ENCODE data around the gene ESRRG.
"Not testable (repeated sequence)": the region's sequence is repeated elsewhere in the genome, so short reads cannot be mapped to it uniquely, and the experiment has no call there.

ESRRG gene

DNA sequence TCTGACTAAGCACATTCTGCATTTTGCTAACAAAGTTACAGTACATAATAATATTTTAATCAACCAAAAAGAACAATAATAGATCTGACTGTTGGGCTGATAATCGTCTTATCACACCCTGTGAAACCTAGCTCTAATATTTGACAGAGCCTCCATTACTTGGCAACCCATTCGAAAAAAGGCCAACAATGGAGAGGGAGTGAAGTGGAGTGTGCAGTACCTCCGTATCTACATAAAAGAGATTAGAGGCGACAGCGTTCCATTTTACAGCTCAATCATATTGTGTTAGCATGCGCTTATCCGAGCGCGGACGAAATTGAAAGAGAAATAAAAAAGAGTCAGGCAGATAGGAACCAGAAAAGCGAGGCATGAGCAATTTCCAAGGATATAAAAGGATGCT, 162.7 kb downstream of the ESRRG start:
- no peak for DNase-seq

- no peak for DNase-seq
These were observed 163.9 kb downstream of the ESRRG start for GRCh38 chr1:216559359-216559758.

- DNase-seq, result no peak
These were observed 167.6 kb downstream of the ESRRG start for GRCh38 chr1:216555653-216556052.

GRCh38 chr1:216554934-216555333, 168.3 kb downstream of the ESRRG start:
- DNase-seq, result no peak

DNA sequence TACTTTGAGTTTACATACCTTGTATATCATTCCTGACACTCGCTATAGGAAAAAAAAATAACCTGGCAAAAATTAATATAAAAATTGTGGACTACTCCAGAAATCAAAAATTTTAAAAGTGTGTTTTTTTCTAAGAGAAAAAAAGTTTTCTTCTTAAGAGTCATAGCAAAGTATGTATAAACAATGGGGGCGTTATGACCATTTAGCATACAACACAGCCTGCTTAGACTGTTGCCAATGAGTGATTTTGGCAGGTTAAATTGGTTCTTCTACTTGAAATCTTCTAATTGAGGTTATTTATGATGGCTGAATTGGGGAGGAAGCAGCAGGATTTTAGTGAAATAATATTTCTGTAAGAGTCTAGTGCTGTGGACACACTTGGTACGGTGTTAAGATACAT, 169.5 kb downstream of the ESRRG start:
- DNase-seq, result no peak

- DNase-seq, result no peak
These were observed 170.2 kb downstream of the ESRRG start for GRCh38 chr1:216553040-216553439.

DNA sequence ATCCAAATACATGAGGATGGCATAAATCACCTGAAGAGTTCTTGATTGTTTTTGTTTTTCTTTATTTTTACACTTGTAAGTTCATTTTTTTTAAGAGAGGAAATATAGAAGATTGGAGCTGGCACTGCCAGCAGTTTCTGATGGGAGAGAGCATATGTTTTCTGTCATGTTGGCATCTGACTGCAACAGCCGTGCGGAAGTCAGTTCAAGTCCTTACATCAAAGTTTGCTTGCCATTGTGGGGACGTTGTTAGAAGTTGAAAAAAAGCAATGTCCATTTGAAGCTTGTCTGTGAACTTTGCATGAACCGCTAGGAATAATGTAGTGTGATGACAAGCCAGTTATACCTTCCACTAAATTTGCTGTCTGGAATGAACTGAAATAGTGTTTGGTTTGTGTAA, 173.4 kb downstream of the ESRRG start:
- DNase-seq, result no peak

DNA sequence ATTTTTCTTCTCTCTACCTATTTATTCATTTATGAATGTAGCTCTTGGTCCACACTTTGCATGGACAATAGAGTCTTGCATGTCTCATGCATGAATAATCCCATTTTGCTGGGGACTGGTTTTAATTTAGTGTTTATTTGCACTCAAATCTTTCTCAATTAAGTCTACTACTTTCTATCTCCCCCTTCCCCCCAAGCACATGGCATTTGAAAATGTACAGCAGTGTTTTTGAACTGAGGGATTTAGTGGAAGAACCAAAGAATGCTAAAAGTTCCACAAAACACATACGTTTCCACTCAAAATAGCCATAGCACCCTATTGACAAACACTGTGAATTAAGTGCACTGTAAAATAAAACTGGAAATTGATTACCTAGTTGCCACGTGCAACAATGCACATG, 180.5 kb downstream of the ESRRG start:
- DNase-seq, result no peak

GRCh38 chr1:216542263-216542662, 181.0 kb downstream of the ESRRG start:
- DNase-seq, result no peak

GRCh38 chr1:216535751-216536150, 187.5 kb downstream of the ESRRG start:
- no peak for DNase-seq

- no peak for DNase-seq
These were observed 188.2 kb downstream of the ESRRG start for GRCh38 chr1:216535059-216535458.

GRCh38 chr1:216533776-216534175, 189.5 kb downstream of the ESRRG start:
- DNase-seq, result no peak

DNA sequence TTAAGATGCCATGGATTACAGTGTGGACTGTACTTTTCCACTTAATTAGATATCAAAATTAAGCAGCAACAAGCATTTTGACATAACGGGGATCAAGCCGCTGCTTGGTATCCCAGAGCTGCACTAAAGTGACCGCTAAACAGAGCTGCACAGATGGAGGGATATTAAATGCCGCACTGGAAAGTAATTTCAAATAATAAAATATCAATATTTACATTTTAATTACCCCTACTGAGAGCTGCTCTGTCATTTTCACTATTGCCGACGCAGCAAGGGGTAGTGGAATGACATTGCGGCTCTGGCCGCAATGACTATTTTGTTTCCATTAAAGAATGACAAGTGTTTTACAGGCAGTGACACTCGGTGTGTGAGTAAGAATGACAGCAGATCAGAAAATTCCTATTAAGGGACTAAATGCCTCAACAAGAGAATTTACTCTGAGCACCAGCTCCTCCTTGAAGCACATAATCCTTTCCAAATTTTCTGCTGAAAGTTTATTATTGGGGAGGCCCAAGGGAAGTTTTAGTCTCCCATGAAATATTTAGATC, 190.9 kb downstream of the ESRRG start:
- DNase-seq, result no peak

DNA sequence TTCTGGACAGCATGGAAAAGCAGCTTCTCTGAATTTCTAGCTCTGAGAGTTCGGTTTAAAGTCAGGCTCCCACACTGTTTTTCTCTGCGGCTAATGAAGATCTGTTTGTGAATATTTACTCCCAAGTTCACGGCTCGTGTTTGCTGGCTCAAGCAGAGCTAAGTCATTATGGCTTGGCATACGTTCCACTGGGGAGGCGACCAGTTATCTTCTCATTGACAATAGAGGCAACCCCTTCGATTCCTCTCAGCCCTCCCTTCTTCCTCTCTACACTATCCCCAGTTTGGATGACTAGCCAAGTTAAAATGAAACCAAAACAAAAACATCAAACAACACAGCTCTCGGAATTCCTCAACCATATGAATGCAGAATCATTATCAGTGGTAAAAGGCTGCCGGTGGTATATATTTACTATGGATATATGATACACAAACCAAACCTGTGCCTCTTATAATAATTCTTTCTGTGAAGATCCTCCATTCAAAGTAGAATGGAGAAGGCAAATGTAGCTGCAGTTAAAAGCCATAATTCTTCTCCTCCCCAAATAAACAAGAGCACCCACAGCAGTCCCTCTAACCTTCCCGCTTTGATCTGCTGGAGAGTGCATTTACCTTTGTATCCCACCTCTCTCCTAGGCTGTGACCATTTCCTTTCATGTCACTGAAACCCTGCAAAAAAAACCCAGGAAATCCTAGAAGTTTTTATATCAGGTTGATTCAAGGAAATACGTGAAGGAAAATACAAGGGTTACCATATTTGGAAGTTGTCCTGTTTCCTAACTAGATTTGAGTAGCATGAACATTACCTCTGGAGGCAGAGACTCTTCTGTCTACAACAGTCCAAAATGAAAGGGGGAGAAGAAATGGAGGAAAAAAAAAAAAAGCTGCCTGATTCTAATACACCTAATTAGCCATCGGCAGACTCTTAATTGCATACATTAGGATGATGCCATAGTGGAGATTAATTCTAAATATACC, 191.7 kb downstream of the ESRRG start:
- no peak for DNase-seq

- not testable (repeated sequence) for DNase-seq
These were observed 193.4 kb downstream of the ESRRG start for GRCh38 chr1:216529851-216530250.

DNA sequence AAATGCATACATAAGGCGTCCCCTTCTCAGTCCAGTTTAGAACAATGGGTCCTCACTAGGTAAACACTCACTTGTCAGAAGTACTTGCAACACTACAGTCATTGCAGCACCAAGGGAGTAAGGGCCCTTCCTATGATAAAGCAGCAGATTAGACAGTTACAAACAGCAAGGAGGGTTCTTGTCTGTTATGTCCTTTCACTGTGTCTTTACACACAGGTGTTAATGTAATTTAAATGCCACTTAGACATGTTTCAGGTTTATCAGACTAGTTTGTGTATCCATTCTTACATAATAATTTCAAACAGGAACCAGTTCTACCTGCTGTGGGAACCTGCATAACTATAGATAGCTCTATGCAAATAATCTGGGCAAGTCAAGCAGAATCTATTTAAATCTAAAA, 194.4 kb downstream of the ESRRG start:
- no peak for DNase-seq

- DNase-seq, result no peak
These were observed 199.6 kb downstream of the ESRRG start for GRCh38 chr1:216523449-216524190.

- DNase-seq, result no peak
These were observed 200.2 kb downstream of the ESRRG start for GRCh38 chr1:216523043-216523442.

DNA sequence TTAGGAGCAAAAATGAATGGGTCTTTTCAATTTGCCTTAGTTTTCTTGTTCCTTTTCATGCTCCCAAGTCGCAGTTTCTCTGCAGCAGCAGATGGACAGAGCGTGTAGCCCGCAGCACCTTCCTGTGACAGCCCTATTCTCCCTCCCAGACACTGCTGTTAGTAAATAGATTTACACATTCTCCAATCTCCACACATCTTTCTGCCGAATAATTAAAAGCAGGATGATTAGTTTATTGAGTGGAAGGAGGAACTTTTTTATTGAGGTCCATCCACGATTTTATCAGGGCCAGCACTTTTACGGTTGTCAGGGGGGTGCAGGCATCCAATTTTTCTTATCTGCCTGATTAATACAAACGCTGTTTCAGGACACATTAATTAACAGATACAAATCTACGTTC, 201.8 kb downstream of the ESRRG start:
- no peak for DNase-seq

DNA sequence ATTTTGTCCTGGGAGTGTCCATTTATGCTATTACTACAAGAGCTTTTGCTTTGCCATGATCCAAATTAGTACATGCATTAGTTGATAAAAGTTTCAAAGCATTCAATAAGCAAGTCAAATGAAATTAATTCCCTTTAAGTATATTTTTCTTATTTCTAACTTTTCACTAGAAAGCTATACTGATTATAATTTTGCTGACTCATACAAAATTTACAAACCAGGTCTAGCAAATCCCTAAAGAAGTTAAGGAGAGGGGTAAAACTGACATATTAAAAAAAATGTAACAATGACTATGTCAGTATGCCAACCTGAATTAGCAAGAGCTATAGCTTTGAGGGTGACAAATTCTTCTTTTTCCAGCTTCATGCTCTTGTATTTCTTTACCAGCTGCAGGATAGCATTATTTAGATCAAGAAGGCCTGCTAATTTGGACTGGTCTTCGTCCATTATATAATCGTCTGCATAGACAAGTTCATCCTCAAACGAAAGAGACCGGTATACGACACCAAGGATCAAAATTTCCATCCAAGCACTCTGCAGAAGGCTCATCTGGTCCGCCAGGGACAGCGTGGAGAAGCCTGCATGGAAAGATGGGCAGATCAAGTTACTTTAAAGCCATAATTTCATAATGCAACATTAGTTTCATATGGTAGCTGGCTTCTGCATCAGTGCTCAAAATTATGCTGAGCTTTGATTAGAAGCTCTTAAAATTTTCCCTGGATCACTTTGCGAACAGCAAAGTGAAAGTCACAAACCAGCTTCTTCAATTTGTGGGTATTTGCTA, 204.2 kb downstream of the ESRRG start:
- DNase-seq, result no peak

DNA sequence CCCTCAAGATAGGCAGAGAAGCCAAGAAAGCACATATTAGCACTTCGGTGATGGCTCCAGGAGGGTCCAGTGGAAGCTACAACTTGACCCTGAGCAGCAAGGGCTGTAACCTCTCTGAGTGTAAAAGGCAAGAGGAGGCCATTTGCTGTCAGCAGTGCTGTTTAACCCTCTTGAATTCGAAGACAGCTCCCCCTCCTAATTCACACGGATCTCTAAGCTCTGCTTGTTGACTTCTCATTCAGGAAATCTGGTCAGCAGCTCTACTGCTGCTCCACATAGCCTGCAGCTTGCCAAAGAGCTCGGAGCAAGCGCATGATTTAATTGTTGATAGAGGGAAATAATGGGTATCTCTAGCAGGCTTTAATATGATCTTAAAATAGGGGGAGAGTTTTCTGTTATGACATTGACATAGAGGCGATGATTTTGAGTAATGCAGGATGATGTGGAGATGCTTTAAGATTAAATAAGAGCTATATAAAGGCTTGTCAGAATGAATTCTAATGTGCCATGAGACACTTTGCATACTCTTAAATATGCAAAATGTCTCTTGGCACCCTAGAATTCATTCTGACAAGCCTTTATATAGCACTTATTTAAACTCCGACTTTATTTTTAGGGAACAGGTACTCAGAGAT, 220.6 kb downstream of the ESRRG start:
- DNase-seq, result no peak

DNA sequence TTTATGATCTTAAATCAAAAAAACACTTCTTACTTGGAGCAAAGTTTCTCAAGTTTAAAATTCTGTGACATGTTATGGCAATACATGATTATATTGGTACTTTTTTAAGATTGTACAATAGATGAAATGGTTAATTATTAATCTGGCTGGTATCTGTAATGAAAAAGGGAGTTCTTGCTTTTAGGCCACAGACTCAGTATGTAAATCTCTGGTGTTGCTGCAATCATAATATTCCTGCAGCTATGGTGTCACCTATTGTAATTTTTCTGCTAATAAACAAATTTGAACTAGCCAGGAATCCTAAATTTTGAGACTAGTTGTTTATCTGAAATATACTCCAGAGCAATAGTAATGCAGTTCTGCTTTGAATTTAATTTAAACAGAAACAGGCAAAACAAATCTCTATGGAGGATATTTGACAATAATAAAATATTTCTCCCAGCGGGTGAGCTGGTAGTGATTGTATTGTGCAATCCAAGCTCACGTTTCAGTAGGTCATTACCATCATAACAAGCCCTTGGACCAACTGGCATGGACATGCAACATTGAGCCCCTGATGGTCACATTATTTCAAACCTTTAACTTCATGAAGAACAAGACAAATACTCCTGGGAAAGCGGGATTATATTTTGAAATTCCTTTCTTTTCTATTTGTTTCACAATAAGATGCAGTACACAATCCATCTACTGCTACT, 222.8 kb downstream of the ESRRG start:
- DNase-seq, result no peak
